Neural cell (in vitro differentiated cells): Measurements from ENCODE around the gene HDAC4. TPM values are rescaled to one million over a fixed set of nuclear protein-coding genes. Genes with fewer than 3 reads are reported as not detected.

Experiments
- H2AFZ ChIP-seq: fragments of 200-600, 300-800 bp; sonication (generic), shearing (Covaris generic); 2 replicates; pipeline ENCODE4 v1.6.0; 2014; ENCODE audit warnings: low read depth, mild to moderate bottlenecking, antibody characterized with exemption, low read length, moderate library complexity
- H3F3A ChIP-seq: fragments of 200-600 bp; shearing (Covaris generic); 2 replicates; pipeline ENCODE4 v1.6.1; 2016; ENCODE audit warnings: mild to moderate bottlenecking, moderate library complexity, mixed read lengths, antibody characterized with exemption, low read length; ENCODE audit not compliant: insufficient read depth, poor library complexity, severe bottlenecking
- H3K27ac ChIP-seq: fragments of 200-600, 300-800 bp; sonication (generic), shearing (Covaris generic); 2 replicates; pipeline ENCODE4 v1.5.1; 2014; ENCODE audit warnings: mild to moderate bottlenecking, low read length, moderate library complexity
- H3K27me3 ChIP-seq: fragments of 300-800, 200-600 bp; sonication (generic), shearing (Covaris generic); 2 replicates; pipeline ENCODE4 v1.6.0; 2014; ENCODE audit warnings: mild to moderate bottlenecking, low read depth, low read length, moderate library complexity; ENCODE audit not compliant: insufficient read depth
- H3K36me3 ChIP-seq: fragments of 300-800, 200-600 bp; sonication (generic), shearing (Covaris generic); 2 replicates; pipeline ENCODE4 v1.5.1; 2014; ENCODE audit warnings: mild to moderate bottlenecking, antibody characterized with exemption, low read length, moderate library complexity; ENCODE audit not compliant: insufficient read depth
- H3K4me2 ChIP-seq: fragments of 300-800, 200-600 bp; sonication (generic), shearing (Covaris generic); 2 replicates; pipeline ENCODE4 v1.6.0; 2014; ENCODE audit warnings: mild to moderate bottlenecking, low read length
- H3K4me3 ChIP-seq: fragments of 300-800, 200-600 bp; sonication (generic), shearing (Covaris generic); 2 replicates; pipeline ENCODE4 v1.5.1; 2014; ENCODE audit warnings: mild to moderate bottlenecking, low read length, moderate library complexity
- H3K79me2 ChIP-seq: fragments of 200-600 bp; shearing (Covaris generic); replicated peaks from 2 replicates; pipeline ENCODE4 v1.6.0; 2014; ENCODE audit warnings: mild to moderate bottlenecking, low read length, moderate library complexity; ENCODE audit not compliant: insufficient read depth
- H3K9ac ChIP-seq: fragments of 300-800, 200-600 bp; sonication (generic), shearing (Covaris generic); 2 replicates; pipeline ENCODE4 v1.6.1; 2016; ENCODE audit warnings: mild to moderate bottlenecking, low read length, mixed read lengths
- H3K9me2 ChIP-seq: fragments of 200-600 bp; shearing (Covaris generic); 2 replicates; pipeline ENCODE4 v1.6.1; 2016; ENCODE audit warnings: mild to moderate bottlenecking, low read length, mixed read lengths; ENCODE audit not compliant: insufficient read depth
- H3K9me3 ChIP-seq: fragments of 200-600, 300-800 bp; sonication (generic), shearing (Covaris generic); 2 replicates; pipeline ENCODE4 v1.6.1; 2016; ENCODE audit warnings: mild to moderate bottlenecking, mixed run types, low read length, moderate library complexity, mixed read lengths
- H4K20me1 ChIP-seq: fragments of 200-600 bp; shearing (Covaris generic); 2 replicates; pipeline ENCODE4 v1.6.1; 2016; ENCODE audit warnings: mild to moderate bottlenecking, mixed run types; ENCODE audit not compliant: insufficient read depth
- EP300 ChIP-seq: fragments of 450-650 bp; conservative IDR thresholded peaks from 2 replicates; pipeline ENCODE4 v1.6.1; 2014; ENCODE audit warnings: antibody characterized with exemption, mild to moderate bottlenecking, moderate library complexity; ENCODE audit not compliant: poor library complexity, severe bottlenecking
- EZH2 ChIP-seq: fragments of 200-600, 300-800 bp; shearing (Covaris generic), sonication (generic); IDR thresholded peaks from 2 replicates; pipeline ENCODE4 v1.6.1; 2014; ENCODE audit warnings: antibody characterized with exemption, low read length, borderline replicate concordance, mild to moderate bottlenecking; ENCODE audit not compliant: insufficient read depth, poor library complexity, severe bottlenecking
- MXI1 ChIP-seq: fragments of 450-650 bp; conservative IDR thresholded peaks from 2 replicates; pipeline ENCODE4 v1.6.1; 2014; ENCODE audit warnings: antibody characterized with exemption, mild to moderate bottlenecking; ENCODE audit not compliant: poor library complexity, severe bottlenecking
- POLR2AphosphoS5 ChIP-seq: IDR thresholded peaks from 2 replicates; pipeline ENCODE4 v1.6.1; 2012
- RAD21 ChIP-seq: fragments of 450-650 bp; conservative IDR thresholded peaks from 2 replicates; pipeline ENCODE4 v1.6.1; 2014; ENCODE audit warnings: antibody characterized with exemption, mild to moderate bottlenecking, moderate library complexity
- SMC3 ChIP-seq: fragments of 450-650 bp; conservative IDR thresholded peaks from 2 replicates; pipeline ENCODE4 v1.6.1; 2014; ENCODE audit warnings: antibody characterized with exemption, mild to moderate bottlenecking, moderate library complexity; ENCODE audit not compliant: poor library complexity
- TAF1 ChIP-seq: IDR thresholded peaks from 2 replicates; pipeline ENCODE4 v1.6.1; 2012; ENCODE audit warnings: low read depth
- polyA plus RNA-seq: library from polyadenylated mRNA; depleted of rRNA; stranded (reverse); fragments of >200 nt; gene quantifications from 2 replicates; pipeline ENCODE4 v1.2.3, GENCODE V29; 2014
- TF ChIP-seq, protein P1 (sequence below): IDR thresholded peaks from 2 replicates; pipeline ENCODE4 v1.6.1; 2012; ENCODE audit warnings: borderline replicate concordance
- TF ChIP-seq, protein P2 (sequence below): fragments of 450-650 bp; IDR thresholded peaks from 2 replicates; pipeline ENCODE4 v1.5.1; 2014; ENCODE audit warnings: antibody characterized with exemption, mild to moderate bottlenecking, moderate library complexity; ENCODE audit not compliant: poor library complexity, severe bottlenecking

Gene HDAC4
- polyA plus RNA-seq, 1 donor from 2014 or later = 3.4 TPM

GRCh38 chr2:239374896-239375277 is 25.9 kb downstream of the HDAC4 start:
- H3K4me3 ChIP-seq = no peak overlapping the region
- no peaks in the 10 kb centered on the region for H4K20me1 ChIP-seq
- H3K36me3 ChIP-seq = no peaks in the 10 kb centered on the region
- H3K79me2 ChIP-seq = no peaks in the 10 kb centered on the region
- no peaks in the 10 kb centered on the region for H3K9me3 ChIP-seq
- no peaks in the 10 kb centered on the region for H3F3A ChIP-seq
- H3K4me2 ChIP-seq = no peak overlapping the region
- no peaks in the 10 kb centered on the region for H3K27me3 ChIP-seq
- no peak overlapping the region for H2AFZ ChIP-seq
- no peak overlapping the region for H3K9ac ChIP-seq
- TF ChIP-seq, protein P1, sequence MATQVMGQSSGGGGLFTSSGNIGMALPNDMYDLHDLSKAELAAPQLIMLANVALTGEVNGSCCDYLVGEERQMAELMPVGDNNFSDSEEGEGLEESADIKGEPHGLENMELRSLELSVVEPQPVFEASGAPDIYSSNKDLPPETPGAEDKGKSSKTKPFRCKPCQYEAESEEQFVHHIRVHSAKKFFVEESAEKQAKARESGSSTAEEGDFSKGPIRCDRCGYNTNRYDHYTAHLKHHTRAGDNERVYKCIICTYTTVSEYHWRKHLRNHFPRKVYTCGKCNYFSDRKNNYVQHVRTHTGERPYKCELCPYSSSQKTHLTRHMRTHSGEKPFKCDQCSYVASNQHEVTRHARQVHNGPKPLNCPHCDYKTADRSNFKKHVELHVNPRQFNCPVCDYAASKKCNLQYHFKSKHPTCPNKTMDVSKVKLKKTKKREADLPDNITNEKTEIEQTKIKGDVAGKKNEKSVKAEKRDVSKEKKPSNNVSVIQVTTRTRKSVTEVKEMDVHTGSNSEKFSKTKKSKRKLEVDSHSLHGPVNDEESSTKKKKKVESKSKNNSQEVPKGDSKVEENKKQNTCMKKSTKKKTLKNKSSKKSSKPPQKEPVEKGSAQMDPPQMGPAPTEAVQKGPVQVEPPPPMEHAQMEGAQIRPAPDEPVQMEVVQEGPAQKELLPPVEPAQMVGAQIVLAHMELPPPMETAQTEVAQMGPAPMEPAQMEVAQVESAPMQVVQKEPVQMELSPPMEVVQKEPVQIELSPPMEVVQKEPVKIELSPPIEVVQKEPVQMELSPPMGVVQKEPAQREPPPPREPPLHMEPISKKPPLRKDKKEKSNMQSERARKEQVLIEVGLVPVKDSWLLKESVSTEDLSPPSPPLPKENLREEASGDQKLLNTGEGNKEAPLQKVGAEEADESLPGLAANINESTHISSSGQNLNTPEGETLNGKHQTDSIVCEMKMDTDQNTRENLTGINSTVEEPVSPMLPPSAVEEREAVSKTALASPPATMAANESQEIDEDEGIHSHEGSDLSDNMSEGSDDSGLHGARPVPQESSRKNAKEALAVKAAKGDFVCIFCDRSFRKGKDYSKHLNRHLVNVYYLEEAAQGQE = no peak
- no peaks in the 10 kb centered on the region for H3K9me2 ChIP-seq
- no peak overlapping the region for H3K27ac ChIP-seq

DNA sequence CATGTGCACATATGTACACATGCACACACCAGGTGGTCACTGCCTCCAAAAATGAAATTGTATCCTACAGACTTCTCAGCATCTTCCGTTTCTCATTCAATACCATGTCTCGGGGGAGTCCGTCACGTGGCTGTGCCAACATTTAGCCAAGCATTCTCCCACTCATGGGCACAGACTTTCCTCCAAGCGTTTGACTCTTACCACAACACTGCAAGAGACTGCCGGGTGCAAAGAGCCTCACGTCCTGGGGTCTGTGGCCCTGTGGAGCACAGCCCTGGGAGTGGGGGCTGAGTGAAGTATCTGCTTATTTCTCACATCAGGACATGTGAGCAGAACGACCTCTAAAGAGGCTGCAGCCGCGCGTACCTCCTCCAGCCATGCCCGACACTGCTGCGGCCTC is 28.0 kb downstream of the HDAC4 start:
- no peak overlapping the region for H3K4me3 ChIP-seq
- H4K20me1 ChIP-seq = no peaks in the 10 kb centered on the region
- H3K79me2 ChIP-seq = no peaks in the 10 kb centered on the region
- H3K9me2 ChIP-seq = no peaks in the 10 kb centered on the region
- H3K9me3 ChIP-seq = no peaks in the 10 kb centered on the region
- no peak overlapping the region for H3K27ac ChIP-seq
- no peak overlapping the region for H3K4me2 ChIP-seq
- no peak overlapping the region for H3K9ac ChIP-seq
- no peaks in the 10 kb centered on the region for H3K36me3 ChIP-seq
- no peaks in the 10 kb centered on the region for H3K27me3 ChIP-seq
- H2AFZ ChIP-seq = no peak overlapping the region
- H3F3A ChIP-seq = no peaks in the 10 kb centered on the region
- TF ChIP-seq EZH2 = no peak
- no peak for TF ChIP-seq RAD21
- no peak for TF ChIP-seq SMC3
- TF ChIP-seq, protein P2, sequence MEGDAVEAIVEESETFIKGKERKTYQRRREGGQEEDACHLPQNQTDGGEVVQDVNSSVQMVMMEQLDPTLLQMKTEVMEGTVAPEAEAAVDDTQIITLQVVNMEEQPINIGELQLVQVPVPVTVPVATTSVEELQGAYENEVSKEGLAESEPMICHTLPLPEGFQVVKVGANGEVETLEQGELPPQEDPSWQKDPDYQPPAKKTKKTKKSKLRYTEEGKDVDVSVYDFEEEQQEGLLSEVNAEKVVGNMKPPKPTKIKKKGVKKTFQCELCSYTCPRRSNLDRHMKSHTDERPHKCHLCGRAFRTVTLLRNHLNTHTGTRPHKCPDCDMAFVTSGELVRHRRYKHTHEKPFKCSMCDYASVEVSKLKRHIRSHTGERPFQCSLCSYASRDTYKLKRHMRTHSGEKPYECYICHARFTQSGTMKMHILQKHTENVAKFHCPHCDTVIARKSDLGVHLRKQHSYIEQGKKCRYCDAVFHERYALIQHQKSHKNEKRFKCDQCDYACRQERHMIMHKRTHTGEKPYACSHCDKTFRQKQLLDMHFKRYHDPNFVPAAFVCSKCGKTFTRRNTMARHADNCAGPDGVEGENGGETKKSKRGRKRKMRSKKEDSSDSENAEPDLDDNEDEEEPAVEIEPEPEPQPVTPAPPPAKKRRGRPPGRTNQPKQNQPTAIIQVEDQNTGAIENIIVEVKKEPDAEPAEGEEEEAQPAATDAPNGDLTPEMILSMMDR = no peak
- no peak for TF ChIP-seq MXI1
- TF ChIP-seq EP300 = no peak
- no peak for TF ChIP-seq POLR2AphosphoS5
- no peak for TF ChIP-seq TAF1
- TF ChIP-seq, protein P1 = no peak
